HCT116 (cell line): Measurements from ENCODE around the gene ZDHHC23. TPM values are rescaled to one million over a fixed set of nuclear protein-coding genes. Genes with fewer than 3 reads are reported as not detected.

ENCODE experiments used
- ATAC-seq: fragments of 200-7000 bp; cut with Tn5 transposase; 2 replicates; pipeline ENCODE4 v1.9.1; 2020; ENCODE audit warnings: mild to moderate bottlenecking, moderate library complexity
- BruUV-seq: library from RNA; stranded (reverse); fragments of 400-500 nt; replicated peaks from 2 replicates; lab custom pipeline; 2021; lab: Mats Ljungman, UMichigan
- CTCF ChIA-PET: fragments of 300-600 bp; sonication (Branson Sonifier 250); formaldehyde crosslinking; loops from one replicate; lab custom pipeline; 2021; ENCODE audit warnings: antibody characterized with exemption; lab: Charles Lee
- POLR2A ChIA-PET: fragments of 300-600, 350-600 bp; sonication (Branson Sonifier 250); formaldehyde crosslinking; loops from one replicate; lab custom pipeline; 2021; ENCODE audit warnings: antibody characterized with exemption; lab: Charles Lee
- RAD21 ChIA-PET, 2 experiments: fragments of 300-600 bp; sonication (Branson Sonifier 250); formaldehyde crosslinking; loops; one replicate each; lab custom pipeline; 2023; ENCODE audit warnings: low total read pairs in 2 of 2; ENCODE audit not compliant: uncharacterized antibody in 2 of 2, unreplicated experiment in 2 of 2, low non-redundant PET in 1 of 2; lab: Charles Lee
- DNase-seq: peaks from one replicate; pipeline ENCODE4 v3.0.0-alpha.2; 2010; ENCODE audit warnings: low read depth, low spot score
- H2AFZ ChIP-seq: fragments of 200-600 bp; shearing (Covaris generic), sonication (generic); 2 replicates; pipeline ENCODE4 v1.6.1; 2017; ENCODE audit warnings: low read depth, mixed run types, mixed read lengths, antibody characterized with exemption, low read length; ENCODE audit not compliant: poor library complexity, severe bottlenecking
- H3K27ac ChIP-seq: 2 replicates; pipeline ENCODE4 v1.5.1; 2012; ENCODE audit warnings: low read depth, low read length
- H3K27me3 ChIP-seq: fragments of 200-600 bp; sonication (generic); 2 replicates; pipeline ENCODE4 v1.6.1; 2016; ENCODE audit warnings: mixed run types, low read length, mixed read lengths; ENCODE audit not compliant: insufficient read depth
- H3K36me3 ChIP-seq, 2 experiments: fragments of 200-500 bp in 1 of 2; fragments of 200-600 bp in 1 of 2; sonication (Bioruptor generic) in 1 of 2; sonication (generic) in 1 of 2; 2 replicates each; pipeline versions ENCODE4 v1.5.1 to v1.6.1; 2014 to 2016; ENCODE audit warnings: low read length in 2 of 2, inconsistent platforms in 1 of 2, mixed read lengths in 1 of 2, mixed run types in 1 of 2; ENCODE audit not compliant: insufficient read depth in 2 of 2, control insufficient read depth in 1 of 2
- H3K4me1 ChIP-seq, 2 experiments: fragments of 200-600 bp in 1 of 2; sonication (generic) in 1 of 2; 2 replicates each; pipeline versions ENCODE4 v1.5.1 to v1.6.1; 2012 to 2017; ENCODE audit warnings: low read length in 2 of 2, inconsistent platforms in 1 of 2, mild to moderate bottlenecking in 1 of 2, mixed read lengths in 1 of 2, mixed run types in 1 of 2, moderate library complexity in 1 of 2; ENCODE audit not compliant: insufficient read depth in 2 of 2, control insufficient read depth in 1 of 2
- H3K4me2 ChIP-seq: fragments of 200-600 bp; sonication (generic); 2 replicates; pipeline ENCODE4 v1.6.1; 2017; ENCODE audit warnings: mixed run types, low read length, mixed read lengths
- H3K4me3 ChIP-seq, 2 experiments: fragments of 200-600 bp in 1 of 2; sonication (generic) in 1 of 2; replicated peaks in 1 of 2; 2 replicates each; pipeline ENCODE4 v1.5.1; 2011 to 2016; ENCODE audit warnings: low read length in 2 of 2, control low read depth in 1 of 2, low read depth in 1 of 2, mild to moderate bottlenecking in 1 of 2, mixed read lengths in 1 of 2, mixed run types in 1 of 2
- H3K79me2 ChIP-seq: fragments of 200-600 bp; sonication (generic); 2 replicates; pipeline ENCODE4 v1.6.1; 2017; ENCODE audit warnings: mild to moderate bottlenecking, mixed run types, low read length, moderate library complexity, mixed read lengths; ENCODE audit not compliant: insufficient read depth
- H3K9ac ChIP-seq: fragments of 200-600 bp; sonication (generic); 2 replicates; pipeline ENCODE4 v1.6.1; 2016; ENCODE audit warnings: low read length, mixed read lengths
- H3K9me2 ChIP-seq: fragments of 200-600 bp; sonication (generic), shearing (Covaris generic); 2 replicates; pipeline ENCODE4 v1.6.1; 2017; ENCODE audit warnings: mixed run types, mild to moderate bottlenecking, moderate library complexity; ENCODE audit not compliant: insufficient read depth
- H3K9me3 ChIP-seq, 2 experiments: fragments of 200-500 bp in 1 of 2; fragments of 200-600 bp in 1 of 2; sonication (Bioruptor generic) in 1 of 2; sonication (generic) in 1 of 2; 2 replicates each; pipeline ENCODE4 v1.6.1; 2014 to 2017; ENCODE audit warnings: low read length in 2 of 2, mixed read lengths in 2 of 2, inconsistent platforms in 1 of 2, low read depth in 1 of 2, mild to moderate bottlenecking in 1 of 2, mixed run types in 1 of 2, moderate library complexity in 1 of 2; ENCODE audit not compliant: control insufficient read depth in 1 of 2, insufficient read depth in 1 of 2
- H4K20me1 ChIP-seq: fragments of 200-600 bp; sonication (generic), shearing (Covaris generic); 2 replicates; pipeline ENCODE4 v1.6.1; 2017; ENCODE audit warnings: mixed run types, mild to moderate bottlenecking, moderate library complexity; ENCODE audit not compliant: insufficient read depth
- ATF3 ChIP-seq: IDR thresholded peaks from 2 replicates; pipeline ENCODE4 v1.6.1; 2012
- EZH2 ChIP-seq: fragments of 200-600 bp; sonication (generic); IDR thresholded peaks from 2 replicates; pipeline ENCODE4 v1.6.1; 2017; ENCODE audit warnings: antibody characterized with exemption, mixed run types
- FOSL1 ChIP-seq: IDR thresholded peaks from 2 replicates; pipeline ENCODE4 v1.6.1; 2012; ENCODE audit warnings: low read depth
- RAD21 ChIP-seq: IDR thresholded peaks from 2 replicates; pipeline ENCODE4 v1.6.1; 2012; ENCODE audit warnings: low read depth, mild to moderate bottlenecking
- SRF ChIP-seq: IDR thresholded peaks from 2 replicates; pipeline ENCODE4 v1.6.1; 2012; ENCODE audit warnings: low read depth
- ZFX ChIP-seq: fragments of 450-650 bp; IDR thresholded peaks from 2 replicates; pipeline ENCODE4 v1.6.1; 2017
- intact Hi-C: fragments of 100-400 bp; cut with micrococcal nuclease; formaldehyde crosslinking; loops from 2 replicates; pipeline ENCODE4 v1.10.0; 2022
- total RNA-seq: library from RNA; stranded (reverse); gene quantifications from one replicate; pipeline ENCODE4 v1.2.1, GENCODE V29; 2021; ENCODE audit not compliant: unreplicated experiment
- TF ChIP-seq, protein P1 (sequence below): IDR thresholded peaks from 2 replicates; pipeline ENCODE4 v1.6.1; 2012; ENCODE audit warnings: low read depth

Gene ZDHHC23
- total RNA-seq, 1 experiment from 2014 or later: 22.8 TPM

- ChIA-PET CTCF (no interaction called here), RAD21 (no interaction called here)
- ATAC-seq: no peak
Observed at GRCh38 chr3:114005481-114005880, 57.7 kb downstream of the ZDHHC23 start.

More at GRCh38 chr3:114005481-114005880, 57.7 kb downstream of the ZDHHC23 start:
- no peaks in the 10 kb centered on the region for H3K9me2 ChIP-seq
- intact Hi-C loops: no loop called here
- no peaks in the 10 kb centered on the region for H3K36me3 ChIP-seq
- no peak overlapping the region for H3K4me2 ChIP-seq
- no peaks in the 10 kb centered on the region for H4K20me1 ChIP-seq
- BruUV-seq: no TSS peak
- no peaks in the 10 kb centered on the region for H3K27me3 ChIP-seq
- TF ChIP-seq, protein P1, sequence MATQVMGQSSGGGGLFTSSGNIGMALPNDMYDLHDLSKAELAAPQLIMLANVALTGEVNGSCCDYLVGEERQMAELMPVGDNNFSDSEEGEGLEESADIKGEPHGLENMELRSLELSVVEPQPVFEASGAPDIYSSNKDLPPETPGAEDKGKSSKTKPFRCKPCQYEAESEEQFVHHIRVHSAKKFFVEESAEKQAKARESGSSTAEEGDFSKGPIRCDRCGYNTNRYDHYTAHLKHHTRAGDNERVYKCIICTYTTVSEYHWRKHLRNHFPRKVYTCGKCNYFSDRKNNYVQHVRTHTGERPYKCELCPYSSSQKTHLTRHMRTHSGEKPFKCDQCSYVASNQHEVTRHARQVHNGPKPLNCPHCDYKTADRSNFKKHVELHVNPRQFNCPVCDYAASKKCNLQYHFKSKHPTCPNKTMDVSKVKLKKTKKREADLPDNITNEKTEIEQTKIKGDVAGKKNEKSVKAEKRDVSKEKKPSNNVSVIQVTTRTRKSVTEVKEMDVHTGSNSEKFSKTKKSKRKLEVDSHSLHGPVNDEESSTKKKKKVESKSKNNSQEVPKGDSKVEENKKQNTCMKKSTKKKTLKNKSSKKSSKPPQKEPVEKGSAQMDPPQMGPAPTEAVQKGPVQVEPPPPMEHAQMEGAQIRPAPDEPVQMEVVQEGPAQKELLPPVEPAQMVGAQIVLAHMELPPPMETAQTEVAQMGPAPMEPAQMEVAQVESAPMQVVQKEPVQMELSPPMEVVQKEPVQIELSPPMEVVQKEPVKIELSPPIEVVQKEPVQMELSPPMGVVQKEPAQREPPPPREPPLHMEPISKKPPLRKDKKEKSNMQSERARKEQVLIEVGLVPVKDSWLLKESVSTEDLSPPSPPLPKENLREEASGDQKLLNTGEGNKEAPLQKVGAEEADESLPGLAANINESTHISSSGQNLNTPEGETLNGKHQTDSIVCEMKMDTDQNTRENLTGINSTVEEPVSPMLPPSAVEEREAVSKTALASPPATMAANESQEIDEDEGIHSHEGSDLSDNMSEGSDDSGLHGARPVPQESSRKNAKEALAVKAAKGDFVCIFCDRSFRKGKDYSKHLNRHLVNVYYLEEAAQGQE: no peak
- TF ChIP-seq ZFX (no peak), ATF3 (no peak), EZH2 (no peak), SRF (no peak), RAD21 (no peak), FOSL1 (no peak)
- no peak overlapping the region for H3K4me3 ChIP-seq
- no peak overlapping the region for H3K27ac ChIP-seq
- DNase-seq: no peak
- H3K9me3 ChIP-seq: no peaks in the 10 kb centered on the region
- POLR2A ChIA-PET: no interaction called here
- no peaks in the 10 kb centered on the region for H3K79me2 ChIP-seq
- no peaks in the 10 kb centered on the region for H3K4me1 ChIP-seq
- H3K9ac ChIP-seq: no peak overlapping the region
- H2AFZ ChIP-seq: no peak overlapping the region
